ENCODE results near the gene ANHX. TPM values are rescaled to one million over a fixed set of nuclear protein-coding genes. Genes with fewer than 3 reads are reported as not detected.

ANHX gene
- total and polyA plus RNA-seq, 2 of the 13 experiments (the other 11 are each of a cell fraction or from before 2014, with no cell fraction given): not detected

DNA sequence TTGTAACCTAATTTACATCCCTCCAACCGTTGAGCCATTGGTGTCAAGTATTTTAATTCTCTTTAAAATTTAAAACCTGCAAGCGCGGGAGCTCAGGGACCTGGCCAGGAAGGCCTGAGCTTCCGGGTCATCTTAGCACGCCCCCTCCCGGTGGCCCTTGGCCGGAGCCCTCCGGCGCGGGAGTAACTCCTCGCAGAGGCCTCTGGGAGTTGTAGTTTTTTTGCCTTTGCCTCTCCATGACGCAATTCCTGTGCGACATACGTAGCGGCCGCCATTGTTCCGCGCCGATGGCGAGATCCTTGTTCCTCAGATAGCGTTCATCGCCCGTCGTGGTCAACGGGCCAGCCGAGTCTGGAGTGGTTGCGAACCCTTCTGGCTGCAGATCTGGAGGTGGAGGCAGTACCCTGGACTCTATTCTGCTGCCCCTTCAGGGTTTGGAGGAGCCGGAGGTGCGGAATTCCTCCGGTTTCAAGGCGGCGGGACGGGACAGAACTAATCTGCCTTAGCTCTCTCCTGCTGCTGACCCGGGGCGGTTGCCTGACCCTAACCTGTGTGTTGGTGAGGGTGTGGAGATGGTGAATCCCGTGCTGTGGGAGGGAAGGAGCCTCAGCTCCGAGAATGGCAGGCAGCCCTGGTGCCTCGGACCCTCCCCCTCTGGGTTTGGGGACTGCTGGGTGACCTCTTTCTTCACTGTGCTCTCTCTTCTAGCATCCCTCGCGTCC is 54.3 kb downstream of the ANHX start, which contains the start of gene ZNF268 (continued):
- TF ChIP-seq, protein P1, sequence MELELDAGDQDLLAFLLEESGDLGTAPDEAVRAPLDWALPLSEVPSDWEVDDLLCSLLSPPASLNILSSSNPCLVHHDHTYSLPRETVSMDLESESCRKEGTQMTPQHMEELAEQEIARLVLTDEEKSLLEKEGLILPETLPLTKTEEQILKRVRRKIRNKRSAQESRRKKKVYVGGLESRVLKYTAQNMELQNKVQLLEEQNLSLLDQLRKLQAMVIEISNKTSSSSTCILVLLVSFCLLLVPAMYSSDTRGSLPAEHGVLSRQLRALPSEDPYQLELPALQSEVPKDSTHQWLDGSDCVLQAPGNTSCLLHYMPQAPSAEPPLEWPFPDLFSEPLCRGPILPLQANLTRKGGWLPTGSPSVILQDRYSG (CRISPR knock-in tag; IDR thresholded peaks at IDR 0.05): no peak
- TF ChIP-seq SKI (IDR thresholded peaks at IDR 0.05; ENCODE audit: partially characterized antibody) (peak; percentile 18), ZNF12 (CRISPR knock-in tag; IDR thresholded peaks at IDR 0.05) (no peak), TOPORS (CRISPR knock-in tag; IDR thresholded peaks at IDR 0.05) (no peak), NFYB (CRISPR knock-in tag; IDR thresholded peaks at IDR 0.05) (no peak; the same call in 1 of the 2 replicates), RFX3 (CRISPR knock-in tag; IDR thresholded peaks at IDR 0.05) (no peak), ONECUT2 (CRISPR knock-in tag; IDR thresholded peaks at IDR 0.05) (no peak), ZNF3 (CRISPR knock-in tag; IDR thresholded peaks at IDR 0.05) (no peak), CBX1 (IDR thresholded peaks at IDR 0.05; ENCODE audit: low read depth) (peak; percentile 56), RAD51 (IDR thresholded peaks at IDR 0.05; ENCODE audit: borderline replicate concordance) (no peak), CBX5 (CRISPR knock-in tag; IDR thresholded peaks at IDR 0.05; ENCODE audit: borderline replicate concordance) (peak; percentile 96), PAX8 (CRISPR knock-in tag; IDR thresholded peaks at IDR 0.05; ENCODE audit: borderline replicate concordance) (no peak)
- TF ChIP-seq, protein P2, sequence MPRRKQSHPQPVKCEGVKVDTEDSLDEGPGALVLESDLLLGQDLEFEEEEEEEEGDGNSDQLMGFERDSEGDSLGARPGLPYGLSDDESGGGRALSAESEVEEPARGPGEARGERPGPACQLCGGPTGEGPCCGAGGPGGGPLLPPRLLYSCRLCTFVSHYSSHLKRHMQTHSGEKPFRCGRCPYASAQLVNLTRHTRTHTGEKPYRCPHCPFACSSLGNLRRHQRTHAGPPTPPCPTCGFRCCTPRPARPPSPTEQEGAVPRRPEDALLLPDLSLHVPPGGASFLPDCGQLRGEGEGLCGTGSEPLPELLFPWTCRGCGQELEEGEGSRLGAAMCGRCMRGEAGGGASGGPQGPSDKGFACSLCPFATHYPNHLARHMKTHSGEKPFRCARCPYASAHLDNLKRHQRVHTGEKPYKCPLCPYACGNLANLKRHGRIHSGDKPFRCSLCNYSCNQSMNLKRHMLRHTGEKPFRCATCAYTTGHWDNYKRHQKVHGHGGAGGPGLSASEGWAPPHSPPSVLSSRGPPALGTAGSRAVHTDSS (CRISPR knock-in tag; conservative IDR thresholded peaks at IDR 0.05): no peak
- TF ChIP-seq, protein P3, sequence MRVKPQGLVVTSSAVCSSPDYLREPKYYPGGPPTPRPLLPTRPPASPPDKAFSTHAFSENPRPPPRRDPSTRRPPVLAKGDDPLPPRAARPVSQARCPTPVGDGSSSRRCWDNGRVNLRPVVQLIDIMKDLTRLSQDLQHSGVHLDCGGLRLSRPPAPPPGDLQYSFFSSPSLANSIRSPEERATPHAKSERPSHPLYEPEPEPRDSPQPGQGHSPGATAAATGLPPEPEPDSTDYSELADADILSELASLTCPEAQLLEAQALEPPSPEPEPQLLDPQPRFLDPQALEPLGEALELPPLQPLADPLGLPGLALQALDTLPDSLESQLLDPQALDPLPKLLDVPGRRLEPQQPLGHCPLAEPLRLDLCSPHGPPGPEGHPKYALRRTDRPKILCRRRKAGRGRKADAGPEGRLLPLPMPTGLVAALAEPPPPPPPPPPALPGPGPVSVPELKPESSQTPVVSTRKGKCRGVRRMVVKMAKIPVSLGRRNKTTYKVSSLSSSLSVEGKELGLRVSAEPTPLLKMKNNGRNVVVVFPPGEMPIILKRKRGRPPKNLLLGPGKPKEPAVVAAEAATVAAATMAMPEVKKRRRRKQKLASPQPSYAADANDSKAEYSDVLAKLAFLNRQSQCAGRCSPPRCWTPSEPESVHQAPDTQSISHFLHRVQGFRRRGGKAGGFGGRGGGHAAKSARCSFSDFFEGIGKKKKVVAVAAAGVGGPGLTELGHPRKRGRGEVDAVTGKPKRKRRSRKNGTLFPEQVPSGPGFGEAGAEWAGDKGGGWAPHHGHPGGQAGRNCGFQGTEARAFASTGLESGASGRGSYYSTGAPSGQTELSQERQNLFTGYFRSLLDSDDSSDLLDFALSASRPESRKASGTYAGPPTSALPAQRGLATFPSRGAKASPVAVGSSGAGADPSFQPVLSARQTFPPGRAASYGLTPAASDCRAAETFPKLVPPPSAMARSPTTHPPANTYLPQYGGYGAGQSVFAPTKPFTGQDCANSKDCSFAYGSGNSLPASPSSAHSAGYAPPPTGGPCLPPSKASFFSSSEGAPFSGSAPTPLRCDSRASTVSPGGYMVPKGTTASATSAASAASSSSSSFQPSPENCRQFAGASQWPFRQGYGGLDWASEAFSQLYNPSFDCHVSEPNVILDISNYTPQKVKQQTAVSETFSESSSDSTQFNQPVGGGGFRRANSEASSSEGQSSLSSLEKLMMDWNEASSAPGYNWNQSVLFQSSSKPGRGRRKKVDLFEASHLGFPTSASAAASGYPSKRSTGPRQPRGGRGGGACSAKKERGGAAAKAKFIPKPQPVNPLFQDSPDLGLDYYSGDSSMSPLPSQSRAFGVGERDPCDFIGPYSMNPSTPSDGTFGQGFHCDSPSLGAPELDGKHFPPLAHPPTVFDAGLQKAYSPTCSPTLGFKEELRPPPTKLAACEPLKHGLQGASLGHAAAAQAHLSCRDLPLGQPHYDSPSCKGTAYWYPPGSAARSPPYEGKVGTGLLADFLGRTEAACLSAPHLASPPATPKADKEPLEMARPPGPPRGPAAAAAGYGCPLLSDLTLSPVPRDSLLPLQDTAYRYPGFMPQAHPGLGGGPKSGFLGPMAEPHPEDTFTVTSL (CRISPR knock-in tag; IDR thresholded peaks at IDR 0.05; ENCODE audit: borderline replicate concordance): 0 out of 2 replicates have a peak, but pooled peaks have one; percentile 38
- TF ChIP-seq, protein P4, sequence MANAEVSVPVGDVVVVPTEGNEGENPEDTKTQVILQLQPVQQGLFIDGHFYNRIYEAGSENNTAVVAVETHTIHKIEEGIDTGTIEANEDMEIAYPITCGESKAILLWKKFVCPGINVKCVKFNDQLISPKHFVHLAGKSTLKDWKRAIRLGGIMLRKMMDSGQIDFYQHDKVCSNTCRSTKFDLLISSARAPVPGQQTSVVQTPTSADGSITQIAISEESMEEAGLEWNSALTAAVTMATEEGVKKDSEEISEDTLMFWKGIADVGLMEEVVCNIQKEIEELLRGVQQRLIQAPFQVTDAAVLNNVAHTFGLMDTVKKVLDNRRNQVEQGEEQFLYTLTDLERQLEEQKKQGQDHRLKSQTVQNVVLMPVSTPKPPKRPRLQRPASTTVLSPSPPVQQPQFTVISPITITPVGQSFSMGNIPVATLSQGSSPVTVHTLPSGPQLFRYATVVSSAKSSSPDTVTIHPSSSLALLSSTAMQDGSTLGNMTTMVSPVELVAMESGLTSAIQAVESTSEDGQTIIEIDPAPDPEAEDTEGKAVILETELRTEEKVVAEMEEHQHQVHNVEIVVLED (CRISPR knock-in tag; IDR thresholded peaks at IDR 0.05; ENCODE audit: borderline replicate concordance): peak; percentile 96
- TF ChIP-seq, protein P5, sequence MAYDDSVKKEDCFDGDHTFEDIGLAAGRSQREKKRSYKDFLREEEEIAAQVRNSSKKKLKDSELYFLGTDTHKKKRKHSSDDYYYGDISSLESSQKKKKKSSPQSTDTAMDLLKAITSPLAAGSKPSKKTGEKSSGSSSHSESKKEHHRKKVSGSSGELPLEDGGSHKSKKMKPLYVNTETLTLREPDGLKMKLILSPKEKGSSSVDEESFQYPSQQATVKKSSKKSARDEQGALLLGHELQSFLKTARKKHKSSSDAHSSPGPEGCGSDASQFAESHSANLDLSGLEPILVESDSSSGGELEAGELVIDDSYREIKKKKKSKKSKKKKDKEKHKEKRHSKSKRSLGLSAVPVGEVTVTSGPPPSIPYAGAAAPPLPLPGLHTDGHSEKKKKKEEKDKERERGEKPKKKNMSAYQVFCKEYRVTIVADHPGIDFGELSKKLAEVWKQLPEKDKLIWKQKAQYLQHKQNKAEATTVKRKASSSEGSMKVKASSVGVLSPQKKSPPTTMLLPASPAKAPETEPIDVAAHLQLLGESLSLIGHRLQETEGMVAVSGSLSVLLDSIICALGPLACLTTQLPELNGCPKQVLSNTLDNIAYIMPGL (CRISPR knock-in tag; IDR thresholded peaks at IDR 0.05; ENCODE audit: borderline replicate concordance in 1 of 2, low read depth in 1 of 2): peak; percentile 77 to 79
